T47D (cell line): ENCODE results near the gene DOCK9.

Source experiments
- DNase-seq, 2 experiments: peaks; one replicate each; pipeline versions ENCODE4 v3.0.0 to v3.0.0-alpha.2; 2011 to 2012; ENCODE audit warnings: low read depth in 1 of 2, low spot score in 1 of 2
- JUND ChIP-seq: IDR thresholded peaks from 2 replicates; pipeline ENCODE4 v1.6.1; 2012; ENCODE audit warnings: low read depth
- in situ Hi-C: cut with HindIII; loops from 2 replicates; pipeline ENCODE4 v1.10.0; 2016; ENCODE audit warnings: low sequenced_read_pairs, low pct_unique_long_range_greater_than_20kb

Gene DOCK9

DNA sequence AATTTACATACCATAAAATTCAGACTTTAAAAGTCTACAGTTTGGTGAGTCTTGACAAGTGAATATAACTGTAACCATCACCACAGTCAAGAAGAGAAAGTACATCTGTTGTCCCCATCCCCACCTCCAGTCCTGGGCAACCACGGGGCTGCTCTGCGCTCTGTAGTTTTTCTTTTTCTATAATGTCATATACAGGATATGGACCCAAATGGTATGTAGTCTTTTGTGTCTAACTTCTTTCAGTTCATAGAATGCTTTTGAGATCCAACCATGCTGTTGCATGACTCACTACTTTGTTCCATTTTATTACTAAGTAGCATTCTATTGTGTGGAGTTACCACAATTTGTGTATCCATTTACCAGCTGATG is 103.9 kb downstream of the DOCK9 start:
- no peak for TF ChIP-seq JUND
- in situ Hi-C loops = no loop called here
- no peak for DNase-seq

DNA sequence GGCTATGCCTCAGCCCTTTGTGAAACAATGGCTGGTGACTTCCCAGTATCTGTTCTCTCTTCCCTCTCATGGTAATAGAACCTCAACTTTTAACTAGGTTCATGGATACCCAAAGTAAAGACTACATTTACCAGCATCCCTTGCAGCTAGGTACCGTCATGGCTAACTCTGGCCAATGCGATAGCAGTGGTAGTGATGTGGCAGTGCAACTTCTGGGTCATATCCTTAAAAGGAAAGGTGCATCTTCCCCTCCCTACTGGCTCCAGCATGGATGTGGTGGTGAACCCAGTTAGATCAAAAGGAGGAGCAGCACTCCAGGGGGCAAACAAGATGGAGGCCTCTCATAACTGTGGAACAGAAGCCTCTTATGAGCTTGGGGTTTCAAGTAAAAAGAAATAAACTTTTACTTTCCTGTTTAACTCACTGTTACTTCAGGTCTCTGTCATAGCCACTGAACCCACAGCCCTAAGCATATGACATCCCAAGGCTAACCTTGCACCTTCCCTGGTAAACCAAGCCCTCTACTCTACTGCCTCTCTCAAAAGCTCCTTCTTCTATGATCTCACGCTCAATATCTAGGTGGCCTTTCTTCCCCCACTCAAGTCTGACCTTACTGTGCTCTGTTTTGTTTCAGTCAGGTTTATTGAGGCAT is 104.4 kb downstream of the DOCK9 start:
- no peak for DNase-seq
- in situ Hi-C loops = no loop called here
- no peak for TF ChIP-seq JUND

DNA sequence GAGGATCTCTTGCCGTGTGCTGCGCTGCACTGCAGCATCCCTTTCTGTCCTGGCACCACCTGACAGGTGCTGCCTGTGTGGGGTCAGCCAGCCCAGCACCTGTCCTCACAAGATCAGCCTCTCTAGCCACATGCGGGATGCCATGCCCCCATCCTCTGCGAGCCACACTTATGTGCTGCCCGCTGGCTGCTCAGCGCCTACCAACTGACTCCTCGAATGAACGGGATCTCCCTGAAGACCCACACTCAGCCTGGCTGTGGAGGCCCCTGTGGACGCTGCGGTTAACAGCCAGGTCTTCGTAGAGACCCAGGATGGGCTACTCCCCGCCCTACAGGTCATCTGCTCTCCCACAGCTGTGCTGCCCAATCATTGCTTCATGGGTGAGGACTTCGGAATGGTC is 106.1 kb downstream of the DOCK9 start:
- in situ Hi-C loops = no loop called here

DNA sequence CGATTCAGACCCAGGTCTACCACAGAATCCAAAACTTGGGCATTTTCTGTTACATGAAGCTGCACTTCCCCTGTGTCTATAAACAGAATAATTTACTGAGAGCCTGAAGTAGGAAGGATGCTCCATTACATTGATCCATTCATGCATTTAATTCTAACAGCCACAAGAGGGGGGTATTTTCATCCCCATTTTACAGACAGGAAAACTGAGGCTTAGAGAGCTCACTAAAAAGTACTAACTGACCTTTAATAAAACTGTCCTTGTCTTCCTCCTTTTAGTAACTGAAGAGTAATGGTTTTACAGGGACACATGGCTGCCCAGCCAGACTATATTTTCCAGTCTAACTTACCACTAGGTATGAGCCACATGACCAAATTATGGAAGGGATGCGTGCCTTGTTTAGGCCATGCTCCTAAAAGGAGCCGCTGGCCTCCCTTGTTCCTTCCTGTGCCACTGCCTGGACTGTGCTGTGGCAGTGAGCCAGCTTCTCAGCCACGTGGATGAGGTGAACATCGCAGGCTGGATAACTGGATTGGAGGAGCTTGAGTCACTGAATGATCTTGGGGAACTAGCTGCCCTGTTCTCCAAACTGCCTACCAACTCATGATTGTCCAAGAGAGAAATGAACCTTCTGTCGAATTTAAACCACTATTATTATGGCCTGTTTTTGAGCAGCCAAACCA is 108.3 kb downstream of the DOCK9 start:
- peak in 1 of 2 experiments; percentile 12 for DNase-seq
- in situ Hi-C loops = no loop called here
- no peak for TF ChIP-seq JUND

More for the DNA sequence above, 106.1 kb downstream of the DOCK9 start:
- TF ChIP-seq JUND = no peak
- DNase-seq = no peak

DNA sequence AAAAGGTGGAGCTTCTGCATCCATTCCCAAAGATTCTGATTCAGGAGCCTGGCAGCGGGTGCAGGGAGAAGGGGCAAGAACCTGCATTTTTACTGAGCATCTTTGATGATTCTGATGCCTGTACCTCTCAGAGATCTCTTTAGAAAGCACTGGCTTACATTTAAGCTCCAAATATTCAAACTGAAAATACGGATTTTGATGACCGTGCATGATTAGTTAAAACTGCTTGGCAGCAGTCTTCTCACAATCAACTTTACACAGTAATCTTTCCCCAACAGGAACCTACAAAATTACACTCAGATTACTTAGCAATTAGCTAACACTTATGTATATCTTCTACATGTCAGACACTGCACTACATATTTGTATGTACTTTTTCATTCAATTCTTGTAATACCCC is 108.9 kb downstream of the DOCK9 start:
- TF ChIP-seq JUND = no peak
- in situ Hi-C loops = no loop called here
- no peak for DNase-seq

DNA sequence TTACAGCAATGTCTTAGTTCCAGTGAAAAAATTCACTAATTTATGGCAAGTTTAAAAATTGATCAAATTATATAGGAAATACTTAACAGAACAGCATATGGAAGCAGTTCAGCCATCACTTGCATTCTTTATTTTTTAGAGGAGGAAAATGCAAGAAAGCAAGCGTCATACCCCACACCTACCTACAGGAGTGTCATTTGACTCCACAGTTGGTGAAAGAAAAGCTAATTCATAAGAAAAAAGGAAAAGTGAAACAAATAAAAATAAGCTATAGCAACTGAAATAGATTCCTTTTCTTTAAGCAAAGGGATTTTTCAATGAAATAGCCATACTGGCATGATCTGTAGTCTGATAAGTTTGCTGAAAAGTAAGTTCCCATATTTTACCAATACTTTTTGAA is 111.0 kb downstream of the DOCK9 start:
- in situ Hi-C loops = no loop called here
- DNase-seq = no peak

DNA sequence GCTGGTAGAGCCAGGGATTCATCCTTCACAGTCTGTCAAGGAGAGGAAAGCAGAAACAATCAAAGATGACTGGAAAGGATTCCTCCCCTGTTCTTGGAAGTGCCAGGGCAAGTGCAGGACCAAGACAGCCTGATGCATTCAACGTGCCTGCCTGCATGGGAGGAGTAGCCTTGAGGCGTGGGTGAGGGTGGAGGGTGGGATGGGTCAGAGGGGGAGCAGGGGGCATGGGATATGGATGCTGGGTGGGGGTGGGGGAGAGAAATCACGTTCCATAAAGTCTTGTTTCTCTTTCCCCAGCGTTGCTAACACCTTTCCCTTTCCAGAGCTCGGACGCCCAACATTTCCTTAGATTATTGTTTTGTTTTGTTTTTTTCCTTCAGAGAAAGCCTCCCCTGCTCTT is 117.4 kb downstream of the DOCK9 start:
- in situ Hi-C loops = no loop called here
- no peak for DNase-seq
- TF ChIP-seq JUND = no peak

More for the DNA sequence above, 111.0 kb downstream of the DOCK9 start:
- no peak for TF ChIP-seq JUND

DNA sequence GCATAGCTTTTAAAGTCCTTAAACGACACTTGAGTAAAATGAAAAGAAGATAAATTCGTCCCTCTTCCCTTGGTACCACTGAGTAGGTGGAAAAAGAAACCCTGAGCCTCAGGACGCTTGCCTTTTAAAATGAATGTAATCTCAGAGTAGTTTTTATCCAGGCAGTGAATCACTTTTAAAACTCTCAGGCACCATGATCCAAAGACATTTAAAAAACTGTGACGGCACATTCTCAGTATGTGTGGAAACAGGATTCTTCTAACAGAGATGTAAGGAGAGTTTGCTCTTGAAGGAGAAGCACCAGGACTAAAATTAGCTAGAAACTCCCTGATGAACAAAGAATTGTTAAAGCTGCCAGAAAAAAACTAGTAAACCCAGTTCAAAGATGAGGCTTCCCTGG is 119.7 kb downstream of the DOCK9 start:
- in situ Hi-C loops = no loop called here
- no peak for TF ChIP-seq JUND
- DNase-seq = no peak

DNA sequence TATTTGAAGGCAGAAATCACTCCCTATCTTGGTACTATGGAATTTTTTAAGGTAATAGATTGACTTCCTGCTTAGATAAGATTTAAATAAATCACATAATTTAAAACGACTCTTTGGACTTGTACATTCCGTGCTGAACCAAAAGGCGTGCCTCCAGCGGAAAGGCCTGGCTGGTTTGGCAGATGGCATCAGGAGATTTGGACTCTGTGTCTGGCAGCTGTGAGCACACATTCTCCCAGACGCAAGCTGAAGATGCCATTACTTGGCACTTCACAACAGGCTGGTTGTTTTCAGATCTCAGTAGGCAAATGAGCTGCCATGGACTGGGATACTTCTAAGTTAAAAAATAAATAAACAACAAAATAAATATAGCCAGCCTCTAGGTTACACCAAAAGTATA is 120.9 kb downstream of the DOCK9 start:
- in situ Hi-C loops = no loop called here
- no peak for TF ChIP-seq JUND
- DNase-seq = no peak

DNA sequence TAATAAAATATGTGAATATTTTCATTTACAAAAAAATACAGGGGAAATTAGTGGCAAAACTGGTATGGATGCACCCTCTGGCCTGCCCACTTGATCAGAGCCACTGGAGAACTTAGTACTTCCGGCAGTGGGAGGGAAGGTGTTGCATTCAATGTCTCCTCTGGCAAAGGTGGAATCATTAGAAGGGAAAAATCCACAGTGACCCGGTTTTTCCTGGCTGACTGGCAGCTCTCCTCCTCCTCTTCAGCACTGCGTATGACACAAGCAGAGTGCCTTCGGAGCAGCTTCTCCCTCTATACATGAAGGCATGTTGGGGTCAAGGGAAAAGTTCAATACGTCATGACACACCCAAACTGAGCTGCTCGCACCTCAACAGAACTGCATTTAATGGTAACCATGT is 123.4 kb downstream of the DOCK9 start:
- no peak for DNase-seq

DNA sequence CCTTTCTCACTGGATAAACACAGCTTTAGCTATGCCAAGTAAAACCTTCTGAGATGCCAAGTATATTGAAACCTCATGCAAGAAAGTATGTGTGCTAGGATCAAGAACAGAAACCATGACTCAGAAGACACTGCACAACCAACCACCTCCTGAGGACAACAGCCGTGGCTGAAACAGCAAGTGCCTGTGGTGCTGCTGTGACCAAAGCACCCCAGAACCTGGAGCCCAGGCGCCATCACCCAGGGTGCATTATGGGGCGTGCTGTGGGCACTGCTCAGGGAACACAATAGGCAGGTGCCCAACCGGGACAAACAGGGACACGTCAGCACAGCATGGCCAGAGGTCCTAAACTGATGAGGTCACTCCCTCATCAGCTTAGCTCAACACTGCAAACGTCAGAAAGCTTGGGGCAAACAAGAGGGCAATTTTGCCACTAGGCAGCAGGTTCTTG is 124.1 kb downstream of the DOCK9 start:
- in situ Hi-C loops = no loop called here
- TF ChIP-seq JUND = no peak
- no peak for DNase-seq

More for the DNA sequence above, 123.4 kb downstream of the DOCK9 start:
- in situ Hi-C loops = no loop called here
- no peak for TF ChIP-seq JUND

DNA sequence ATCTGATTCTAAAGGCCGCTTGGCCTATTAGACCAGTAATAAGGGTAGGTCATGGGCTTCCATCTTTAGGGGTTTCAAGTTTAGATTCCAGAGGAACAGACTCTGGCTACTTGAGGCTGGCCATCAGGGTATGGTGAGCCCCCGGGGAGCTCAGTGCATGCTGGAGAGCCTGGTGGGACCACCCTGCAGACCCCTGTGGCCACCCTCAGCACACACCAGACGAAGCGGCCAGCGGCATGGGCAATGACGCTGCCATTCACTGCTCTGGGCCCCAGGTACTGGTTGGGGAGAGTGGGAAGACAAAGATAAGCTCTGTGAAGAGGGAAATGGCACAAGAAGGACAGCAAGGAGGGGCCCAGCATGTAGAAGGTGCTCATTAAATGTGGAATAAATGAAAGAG is 126.6 kb downstream of the DOCK9 start:
- no peak for DNase-seq
- in situ Hi-C loops = no loop called here
- no peak for TF ChIP-seq JUND

DNA sequence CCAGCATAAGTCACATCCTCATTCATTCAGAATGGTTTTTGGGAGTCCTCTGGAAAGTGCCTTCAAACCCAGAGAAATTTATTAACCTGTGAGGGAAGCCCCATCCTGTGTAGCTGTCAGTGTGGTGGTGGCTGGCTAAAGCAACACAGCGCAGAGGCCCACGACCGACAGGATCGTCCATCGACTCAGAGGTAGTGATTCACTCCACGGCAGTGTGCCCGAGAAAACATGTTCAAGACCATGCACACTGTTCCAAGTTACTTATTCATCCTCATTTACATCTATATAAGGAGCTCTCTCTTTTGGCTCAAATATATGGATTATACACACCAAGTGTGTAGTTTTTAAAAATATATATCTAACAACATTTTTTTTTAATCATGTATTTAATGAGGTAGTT is 129.1 kb downstream of the DOCK9 start:
- in situ Hi-C loops = no loop called here
- TF ChIP-seq JUND = no peak
- no peak for DNase-seq

DNA sequence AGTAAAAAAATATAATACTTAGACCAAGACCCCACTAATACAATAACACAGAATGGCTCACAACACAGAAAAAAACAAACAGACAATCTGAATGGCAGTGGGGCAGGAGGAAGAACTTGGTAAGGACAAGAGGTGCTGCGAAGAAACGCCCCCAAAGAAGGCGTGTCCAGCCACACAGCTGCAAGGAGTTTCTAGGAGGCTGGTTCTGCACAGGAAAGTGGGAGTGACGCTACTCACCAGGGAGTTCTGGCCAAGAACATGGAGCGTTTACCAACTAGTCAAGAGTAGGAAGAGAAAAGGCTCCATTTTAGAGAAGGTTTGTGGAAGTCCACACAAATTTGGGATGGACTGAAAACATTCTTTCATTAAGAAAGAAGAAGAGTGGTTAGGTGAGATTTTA is 130.1 kb downstream of the DOCK9 start:
- DNase-seq = no peak
- TF ChIP-seq JUND = no peak
- in situ Hi-C loops = no loop called here
